ENCODE results near the gene PCDH17. TPM values are rescaled to one million over a fixed set of nuclear protein-coding genes. Genes with fewer than 3 reads are reported as not detected.

Gene PCDH17
- total and polyA plus RNA-seq, 2 donors (not counting 1 experiment from before 2014, with no cell fraction given): 0.07 to 0.17 TPM

GRCh38 chr13:57604442-57604841 lies 27.1 kb upstream of the PCDH17 start:
- no peaks in the 10 kb centered on the region for H3K9me3 ChIP-seq (ENCODE audit: control insufficient read depth, insufficient read depth, low read depth, low read length)
- no peak overlapping the region for H3K4me2 ChIP-seq (ENCODE audit: extremely low read depth, insufficient read depth, low read length)
- H3K79me2 ChIP-seq (ENCODE audit: control insufficient read depth, insufficient read depth, low read length): no peaks in the 10 kb centered on the region
- no peaks in the 10 kb centered on the region for H4K20me1 ChIP-seq (ENCODE audit: control insufficient read depth, extremely low read depth, insufficient read depth, low read length)
- H3K36me3 ChIP-seq (ENCODE audit: control insufficient read depth, insufficient read depth, low read length): no peaks in the 10 kb centered on the region
- no peak for DNase-seq (ENCODE audit: low read depth in 2 of 2)
- H3K27me3 ChIP-seq (ENCODE audit: control insufficient read depth, insufficient read depth, low read length): no peaks in the 10 kb centered on the region
- H3K4me1 ChIP-seq (ENCODE audit: control insufficient read depth, extremely low read depth, insufficient read depth, low read length): no peaks in the 10 kb centered on the region
- no peak overlapping the region for H3K27ac ChIP-seq (ENCODE audit: insufficient read depth, low read length)
- TF ChIP-seq, protein P1, sequence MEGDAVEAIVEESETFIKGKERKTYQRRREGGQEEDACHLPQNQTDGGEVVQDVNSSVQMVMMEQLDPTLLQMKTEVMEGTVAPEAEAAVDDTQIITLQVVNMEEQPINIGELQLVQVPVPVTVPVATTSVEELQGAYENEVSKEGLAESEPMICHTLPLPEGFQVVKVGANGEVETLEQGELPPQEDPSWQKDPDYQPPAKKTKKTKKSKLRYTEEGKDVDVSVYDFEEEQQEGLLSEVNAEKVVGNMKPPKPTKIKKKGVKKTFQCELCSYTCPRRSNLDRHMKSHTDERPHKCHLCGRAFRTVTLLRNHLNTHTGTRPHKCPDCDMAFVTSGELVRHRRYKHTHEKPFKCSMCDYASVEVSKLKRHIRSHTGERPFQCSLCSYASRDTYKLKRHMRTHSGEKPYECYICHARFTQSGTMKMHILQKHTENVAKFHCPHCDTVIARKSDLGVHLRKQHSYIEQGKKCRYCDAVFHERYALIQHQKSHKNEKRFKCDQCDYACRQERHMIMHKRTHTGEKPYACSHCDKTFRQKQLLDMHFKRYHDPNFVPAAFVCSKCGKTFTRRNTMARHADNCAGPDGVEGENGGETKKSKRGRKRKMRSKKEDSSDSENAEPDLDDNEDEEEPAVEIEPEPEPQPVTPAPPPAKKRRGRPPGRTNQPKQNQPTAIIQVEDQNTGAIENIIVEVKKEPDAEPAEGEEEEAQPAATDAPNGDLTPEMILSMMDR (conservative IDR thresholded peaks at IDR 0.05 in 1 of 2, IDR thresholded peaks at IDR 0.05 in 1 of 2; ENCODE audit: low read depth in 1 of 2, low read length in 2 of 2): no peak
- TF ChIP-seq EZH2 (IDR thresholded peaks at IDR 0.05; ENCODE audit: low read length, missing control alignments): no peak
- no peak overlapping the region for H3K9ac ChIP-seq (ENCODE audit: insufficient read depth, low read length)
- H2AFZ ChIP-seq (ENCODE audit: low read length): no peak overlapping the region
- no peak overlapping the region for H3K4me3 ChIP-seq (replicated peaks in 1 of 4; ENCODE audit: control extremely low read depth in 1 of 4, insufficient read depth in 1 of 4, low read depth in 3 of 4, low read length in 4 of 4)

GRCh38 chr13:57611969-57612368 lies 19.6 kb upstream of the PCDH17 start:
- H3K36me3 ChIP-seq (ENCODE audit: control insufficient read depth, insufficient read depth, low read length): no peaks in the 10 kb centered on the region
- no peak overlapping the region for H3K4me2 ChIP-seq (ENCODE audit: extremely low read depth, insufficient read depth, low read length)
- H3K27me3 ChIP-seq (ENCODE audit: control insufficient read depth, insufficient read depth, low read length): no peaks in the 10 kb centered on the region
- no peak for DNase-seq (ENCODE audit: low read depth in 2 of 2)
- no peak overlapping the region for H2AFZ ChIP-seq (ENCODE audit: low read length)
- H3K9ac ChIP-seq (ENCODE audit: insufficient read depth, low read length): no peak overlapping the region
- no peak overlapping the region for H3K4me3 ChIP-seq (replicated peaks in 1 of 4; ENCODE audit: control extremely low read depth in 1 of 4, insufficient read depth in 1 of 4, low read depth in 3 of 4, low read length in 4 of 4)
- H3K27ac ChIP-seq (ENCODE audit: insufficient read depth, low read length): no peak overlapping the region
- no peak for TF ChIP-seq EZH2 (IDR thresholded peaks at IDR 0.05; ENCODE audit: low read length, missing control alignments)
- TF ChIP-seq, protein P1 (conservative IDR thresholded peaks at IDR 0.05 in 1 of 2, IDR thresholded peaks at IDR 0.05 in 1 of 2; ENCODE audit: low read depth in 1 of 2, low read length in 2 of 2): no peak
- no peaks in the 10 kb centered on the region for H4K20me1 ChIP-seq (ENCODE audit: control insufficient read depth, extremely low read depth, insufficient read depth, low read length)
- H3K9me3 ChIP-seq (ENCODE audit: control insufficient read depth, insufficient read depth, low read depth, low read length): no peaks in the 10 kb centered on the region
- no peaks in the 10 kb centered on the region for H3K79me2 ChIP-seq (ENCODE audit: control insufficient read depth, insufficient read depth, low read length)
- no peaks in the 10 kb centered on the region for H3K4me1 ChIP-seq (ENCODE audit: control insufficient read depth, extremely low read depth, insufficient read depth, low read length)

DNA sequence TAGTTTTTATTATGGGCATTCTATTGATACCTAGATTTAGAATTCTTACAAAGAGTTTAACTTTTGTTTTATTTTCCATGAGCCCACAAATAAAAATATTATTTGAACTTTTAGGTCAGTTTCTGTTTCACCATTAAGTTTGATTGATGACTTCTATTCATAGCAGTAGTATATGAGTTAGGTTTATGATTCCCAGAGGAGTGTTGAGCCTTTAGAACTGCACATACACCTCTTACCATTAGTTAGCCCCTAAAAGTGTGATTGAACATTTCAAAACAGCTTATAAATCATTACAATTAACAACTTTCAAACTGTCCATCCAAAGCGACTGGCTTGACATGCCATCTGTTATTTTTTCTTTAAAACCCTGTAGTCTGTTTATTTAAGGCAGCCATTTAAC lies 19.0 kb upstream of the PCDH17 start:
- Histone ChIP-seq H3K9ac (ENCODE audit: insufficient read depth, low read length) (no peak overlapping the region), H3K9me3 (ENCODE audit: control insufficient read depth, insufficient read depth, low read depth, low read length) (no peaks in the 10 kb centered on the region), H3K4me1 (ENCODE audit: control insufficient read depth, extremely low read depth, insufficient read depth, low read length) (no peaks in the 10 kb centered on the region), H3K4me2 (ENCODE audit: extremely low read depth, insufficient read depth, low read length) (no peak overlapping the region), H4K20me1 (ENCODE audit: control insufficient read depth, extremely low read depth, insufficient read depth, low read length) (no peaks in the 10 kb centered on the region), H3K79me2 (ENCODE audit: control insufficient read depth, insufficient read depth, low read length) (no peaks in the 10 kb centered on the region), H3K27me3 (ENCODE audit: control insufficient read depth, insufficient read depth, low read length) (no peaks in the 10 kb centered on the region), H2AFZ (ENCODE audit: low read length) (no peak overlapping the region), H3K4me3 (replicated peaks in 1 of 4; ENCODE audit: control extremely low read depth in 1 of 4, insufficient read depth in 1 of 4, low read depth in 3 of 4, low read length in 4 of 4) (no peak overlapping the region), H3K36me3 (ENCODE audit: control insufficient read depth, insufficient read depth, low read length) (no peaks in the 10 kb centered on the region), H3K27ac (ENCODE audit: insufficient read depth, low read length) (no peak overlapping the region)
- DNase-seq (ENCODE audit: low read depth in 2 of 2): no peak
- TF ChIP-seq, protein P1 (conservative IDR thresholded peaks at IDR 0.05 in 1 of 2, IDR thresholded peaks at IDR 0.05 in 1 of 2; ENCODE audit: low read depth in 1 of 2, low read length in 2 of 2): no peak
- TF ChIP-seq EZH2 (IDR thresholded peaks at IDR 0.05; ENCODE audit: low read length, missing control alignments): no peak
